PFSK-1 (cell line): ENCODE results near the gene USH1C.

Experiments used
- POLR2AphosphoS5 ChIP-seq: IDR thresholded peaks from 2 replicates; pipeline ENCODE4 v1.6.1; 2012; ENCODE audit warnings: low read depth, mild to moderate bottlenecking, control low read depth, low read length, moderate library complexity
- TAF1 ChIP-seq: IDR thresholded peaks from 2 replicates; pipeline ENCODE4 v1.6.1; 2012; ENCODE audit warnings: low read length, control low read depth, borderline replicate concordance; ENCODE audit not compliant: insufficient read depth

- TF ChIP-seq TAF1 (no peak), POLR2AphosphoS5 (no peak)
Measured at GRCh38 chr11:17531636-17532113, 12.5 kb downstream of the USH1C start.
